ENCODE measurements around the gene ITGB6. TPM values are rescaled to one million over a fixed set of nuclear protein-coding genes. Genes with fewer than 3 reads are reported as not detected.
A peak's percentile ranks its signal among the peaks of the same experiment; 100 is the strongest.

Gene ITGB6
- total and polyA plus RNA-seq, 2 experiments from 2014 or later = 0.12 to 0.31 TPM

DNA sequence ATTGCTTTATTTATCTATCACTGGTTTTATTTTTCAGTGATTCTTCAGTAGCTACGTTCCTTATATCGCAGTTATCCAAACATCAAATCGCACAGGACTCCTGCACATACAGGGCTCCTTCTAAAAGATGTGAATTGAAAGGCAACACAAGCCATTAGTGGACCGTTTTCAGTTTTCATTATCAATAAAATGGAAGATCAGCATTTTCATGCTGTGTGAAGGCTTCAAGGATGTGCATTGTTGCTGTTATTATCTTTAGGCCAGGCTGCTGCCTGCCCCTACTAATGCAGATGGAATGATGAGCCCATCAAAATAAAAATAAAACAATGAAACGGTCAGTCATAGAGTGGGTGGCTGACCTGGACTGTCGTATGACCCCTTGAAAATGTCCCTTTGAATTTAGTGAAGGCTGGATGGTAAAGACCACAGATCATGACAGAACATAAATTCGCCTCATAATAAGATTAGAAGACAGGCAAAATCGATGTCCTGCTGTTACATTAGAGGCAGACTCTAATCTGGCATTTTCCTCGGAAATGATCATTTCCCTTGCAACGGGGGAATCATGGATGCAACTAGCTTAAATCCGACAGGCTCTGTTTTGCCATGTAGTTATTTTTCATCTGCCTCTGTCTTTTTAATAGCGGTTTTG lies 32.9 kb downstream of the ITGB6 start:
- no peak for DNase-seq (ENCODE audit: low read depth in 1 of 2, low spot score in 1 of 2)
- H3K4me3 ChIP-seq = no peak overlapping the region
- H3K27ac ChIP-seq = no peak overlapping the region
- no peaks in the 10 kb centered on the region for H3K9me3 ChIP-seq (ENCODE audit: low read depth)
- H3K27me3 ChIP-seq = no peaks in the 10 kb centered on the region
- TF ChIP-seq, protein P1, sequence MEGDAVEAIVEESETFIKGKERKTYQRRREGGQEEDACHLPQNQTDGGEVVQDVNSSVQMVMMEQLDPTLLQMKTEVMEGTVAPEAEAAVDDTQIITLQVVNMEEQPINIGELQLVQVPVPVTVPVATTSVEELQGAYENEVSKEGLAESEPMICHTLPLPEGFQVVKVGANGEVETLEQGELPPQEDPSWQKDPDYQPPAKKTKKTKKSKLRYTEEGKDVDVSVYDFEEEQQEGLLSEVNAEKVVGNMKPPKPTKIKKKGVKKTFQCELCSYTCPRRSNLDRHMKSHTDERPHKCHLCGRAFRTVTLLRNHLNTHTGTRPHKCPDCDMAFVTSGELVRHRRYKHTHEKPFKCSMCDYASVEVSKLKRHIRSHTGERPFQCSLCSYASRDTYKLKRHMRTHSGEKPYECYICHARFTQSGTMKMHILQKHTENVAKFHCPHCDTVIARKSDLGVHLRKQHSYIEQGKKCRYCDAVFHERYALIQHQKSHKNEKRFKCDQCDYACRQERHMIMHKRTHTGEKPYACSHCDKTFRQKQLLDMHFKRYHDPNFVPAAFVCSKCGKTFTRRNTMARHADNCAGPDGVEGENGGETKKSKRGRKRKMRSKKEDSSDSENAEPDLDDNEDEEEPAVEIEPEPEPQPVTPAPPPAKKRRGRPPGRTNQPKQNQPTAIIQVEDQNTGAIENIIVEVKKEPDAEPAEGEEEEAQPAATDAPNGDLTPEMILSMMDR (IDR thresholded peaks at IDR 0.05; ENCODE audit: low read depth, low read length) = no peak
- peaks cover 11% of the 10 kb centered on the region for H3K4me1 ChIP-seq (ENCODE audit: low read depth)
- H3K36me3 ChIP-seq = no peaks in the 10 kb centered on the region

- TF ChIP-seq, protein P1 (IDR thresholded peaks at IDR 0.05; ENCODE audit: low read depth, low read length) = no peak
These were observed 34.1 kb downstream of the ITGB6 start for GRCh38 chr2:160165996-160166395.

GRCh38 chr2:160165081-160165480 lies 35.0 kb downstream of the ITGB6 start:
- no peak for DNase-seq (ENCODE audit: low read depth in 1 of 2, low spot score in 1 of 2)
- Histone ChIP-seq H3K9me3 (ENCODE audit: low read depth) (no peaks in the 10 kb centered on the region), H3K4me1 (ENCODE audit: low read depth) (peaks cover 11% of the 10 kb centered on the region), H3K27me3 (no peaks in the 10 kb centered on the region), H3K4me3 (no peak overlapping the region), H3K36me3 (no peaks in the 10 kb centered on the region), H3K27ac (no peak overlapping the region)
- TF ChIP-seq, protein P1 (IDR thresholded peaks at IDR 0.05; ENCODE audit: low read depth, low read length) = no peak

More at GRCh38 chr2:160165996-160166395, 34.1 kb downstream of the ITGB6 start:
- H3K27me3 ChIP-seq = no peaks in the 10 kb centered on the region
- H3K27ac ChIP-seq = no peak overlapping the region
- no peaks in the 10 kb centered on the region for H3K36me3 ChIP-seq
- no peak for DNase-seq (ENCODE audit: low read depth in 1 of 2, low spot score in 1 of 2)
- no peaks in the 10 kb centered on the region for H3K9me3 ChIP-seq (ENCODE audit: low read depth)
- peaks cover 11% of the 10 kb centered on the region for H3K4me1 ChIP-seq (ENCODE audit: low read depth)
- no peak overlapping the region for H3K4me3 ChIP-seq

DNA sequence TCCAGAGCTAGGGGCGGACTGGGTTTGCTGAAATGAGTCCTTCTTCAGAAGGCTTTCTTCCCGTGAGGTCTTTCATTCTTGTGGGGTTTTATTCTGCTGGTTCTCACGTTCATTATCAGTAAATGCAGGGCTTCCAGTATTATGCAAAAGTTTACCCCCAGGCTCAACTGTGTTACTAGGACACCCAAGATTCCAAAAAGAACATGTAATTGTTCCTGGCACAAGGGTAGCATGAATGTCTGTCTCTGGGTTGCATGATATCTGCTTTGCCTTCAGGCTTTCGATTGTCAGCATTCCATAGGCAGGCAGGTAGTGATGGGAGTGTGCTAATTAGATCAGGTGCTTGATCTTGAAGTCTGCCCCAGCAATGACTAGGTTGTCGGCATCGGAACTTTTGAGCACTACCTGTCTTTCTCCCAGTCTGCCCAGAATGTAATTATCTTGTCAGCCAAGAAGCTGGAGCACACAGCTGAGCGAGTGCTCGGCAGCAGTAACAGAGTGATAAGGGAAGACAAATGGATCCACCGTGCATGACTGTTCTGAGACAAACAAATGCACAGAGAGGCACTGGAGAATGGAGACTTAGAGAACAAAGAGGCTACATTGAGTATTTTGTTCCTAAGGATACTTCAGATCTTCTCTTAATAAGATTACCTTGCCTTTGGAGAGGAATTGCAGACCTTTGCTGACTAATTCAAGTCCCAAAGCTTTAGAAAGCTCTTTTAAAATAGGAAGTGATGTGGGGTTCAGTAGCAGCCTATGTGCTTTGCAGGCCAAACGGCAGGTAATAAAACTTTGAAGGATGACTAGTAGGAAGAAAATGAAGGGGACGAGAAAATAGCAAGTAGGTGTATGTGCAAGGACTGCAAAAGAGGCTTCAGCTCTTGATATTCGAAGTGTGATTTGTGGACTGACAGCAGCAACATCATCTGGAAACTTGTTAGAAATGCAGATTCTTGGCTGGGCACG lies 41.9 kb downstream of the ITGB6 start:
- H3K27me3 ChIP-seq = no peaks in the 10 kb centered on the region

GRCh38 chr2:160156665-160157064 lies 43.4 kb downstream of the ITGB6 start:
- no peak overlapping the region for H3K27ac ChIP-seq

More for the DNA sequence above, 41.9 kb downstream of the ITGB6 start:
- peaks cover 6% of the 10 kb centered on the region for H3K4me1 ChIP-seq (ENCODE audit: low read depth)
- H3K4me3 ChIP-seq = no peak overlapping the region
- no peaks in the 10 kb centered on the region for H3K36me3 ChIP-seq
- TF ChIP-seq, protein P1 (IDR thresholded peaks at IDR 0.05; ENCODE audit: low read depth, low read length) = no peak
- H3K27ac ChIP-seq = no peak overlapping the region
- peak in 1 of 2 donors; percentile 84 for DNase-seq (ENCODE audit: low read depth in 1 of 2, low spot score in 1 of 2)
- no peaks in the 10 kb centered on the region for H3K9me3 ChIP-seq (ENCODE audit: low read depth)

More at GRCh38 chr2:160156665-160157064, 43.4 kb downstream of the ITGB6 start:
- Histone ChIP-seq H3K27me3 (no peaks in the 10 kb centered on the region), H3K4me1 (ENCODE audit: low read depth) (peaks cover 6% of the 10 kb centered on the region), H3K9me3 (ENCODE audit: low read depth) (no peaks in the 10 kb centered on the region), H3K4me3 (no peak overlapping the region), H3K36me3 (no peaks in the 10 kb centered on the region)
- peak in 1 of 2 donors; percentile 72 for DNase-seq (ENCODE audit: low read depth in 1 of 2, low spot score in 1 of 2)
- TF ChIP-seq, protein P1 (IDR thresholded peaks at IDR 0.05; ENCODE audit: low read depth, low read length) = no peak
